HG03521 (cell line): Measurements from ENCODE around the gene ERICH3.
A peak's percentile ranks its signal among the peaks of the same experiment; 100 is the strongest.

Source experiments
- ATAC-seq: cut with Tn5 transposase; IDR thresholded peaks from one replicate; pipeline ENCODE4 v1.9.1; 2021; ENCODE audit warnings: mild to moderate bottlenecking, moderate library complexity; ENCODE audit not compliant: unreplicated experiment

The ERICH3 gene, protein sequence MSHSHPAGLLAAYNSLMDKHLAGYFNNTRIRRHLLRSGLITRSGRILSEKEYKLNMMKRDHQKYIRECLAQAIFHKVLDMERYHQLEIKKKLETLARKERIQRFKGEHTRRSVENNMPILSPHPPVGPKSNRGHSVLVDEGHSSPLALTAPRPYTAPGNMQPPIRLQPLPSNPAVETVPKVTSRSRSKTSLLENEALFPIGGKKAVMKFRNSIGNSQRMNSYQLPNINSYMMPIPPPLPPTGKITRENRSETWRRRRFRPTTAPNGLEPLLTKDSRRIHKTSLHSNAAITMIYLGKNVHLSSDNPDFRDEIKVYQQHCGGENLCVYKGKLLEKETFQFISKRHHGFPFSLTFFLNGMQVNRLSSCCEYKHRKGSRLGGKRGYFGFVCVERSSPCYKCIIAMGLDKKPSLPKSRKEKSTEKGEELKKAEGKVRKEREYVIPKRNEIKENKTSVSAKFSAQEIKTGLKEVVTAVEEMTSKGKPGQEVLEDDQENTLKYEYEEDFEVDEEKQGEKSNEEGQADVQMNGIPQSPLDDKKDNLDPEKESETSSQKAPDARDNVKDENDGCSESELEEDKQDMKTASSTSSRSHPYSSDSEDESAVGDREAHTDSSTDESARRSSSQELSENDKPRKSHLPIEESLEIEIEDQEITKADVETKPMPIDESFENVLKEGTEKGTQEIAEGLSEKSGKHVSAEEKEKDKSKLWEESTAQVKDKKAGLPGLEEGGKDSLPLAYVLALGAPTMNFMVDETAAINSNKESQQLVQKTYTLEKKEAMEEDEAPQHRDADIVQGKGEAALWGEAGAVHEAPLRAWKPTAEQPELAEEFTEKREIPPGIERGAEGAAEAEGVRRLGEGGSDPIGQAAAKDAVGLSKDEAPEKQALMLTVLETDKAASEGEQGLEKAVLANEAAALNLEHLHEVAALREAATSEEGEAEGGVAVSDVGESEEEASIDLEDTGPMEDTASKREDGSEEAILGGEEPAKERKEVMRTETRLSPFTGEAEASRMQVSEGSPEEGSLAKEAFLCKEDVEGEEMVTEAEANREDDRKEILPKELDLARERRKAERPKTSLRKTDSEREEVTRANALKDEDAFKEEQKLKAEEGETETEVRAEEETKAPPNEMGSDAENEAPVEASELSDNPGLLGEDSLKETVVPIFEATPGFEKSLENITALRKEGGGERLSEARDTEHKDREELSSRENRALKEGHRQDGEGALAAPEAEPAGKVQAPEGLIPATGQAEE (N-terminal part only)

DNA sequence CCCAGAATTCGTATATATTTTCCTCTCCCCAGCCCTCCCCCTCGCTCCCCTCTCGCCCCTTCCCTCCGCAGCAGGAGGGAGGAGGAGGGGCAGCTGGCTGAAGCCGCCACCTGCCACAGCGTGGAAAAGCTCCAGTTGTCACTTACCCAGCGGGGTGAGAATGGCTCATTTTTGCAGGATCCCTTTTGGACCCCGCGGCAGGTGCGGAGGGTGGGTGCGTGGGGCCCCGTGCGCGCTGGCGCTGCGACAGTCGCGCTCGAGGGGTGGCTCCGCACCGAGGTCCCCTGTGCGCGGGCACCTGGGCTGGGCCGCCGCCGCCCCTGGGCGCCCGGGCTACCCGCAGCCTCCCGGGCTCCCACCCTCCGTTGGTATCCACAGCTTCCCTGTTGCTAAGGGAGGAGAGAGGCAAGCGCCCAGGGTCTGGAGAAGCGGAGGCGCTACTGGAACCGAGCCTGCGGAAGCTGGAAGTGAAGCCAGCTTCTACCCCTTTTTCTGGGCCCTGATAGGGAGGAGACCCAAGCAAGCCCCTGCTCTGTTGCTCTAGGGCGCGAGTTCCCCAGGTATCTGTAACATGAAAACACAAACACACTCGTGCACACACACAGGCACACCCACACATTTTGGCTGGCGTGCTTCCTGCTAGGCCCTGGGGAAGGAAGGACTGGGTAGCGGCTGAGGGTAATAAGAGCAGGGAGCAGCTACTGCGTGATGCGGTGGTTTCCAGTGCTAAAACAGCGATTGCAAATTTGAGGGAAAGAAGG, at the start of gene ERICH3:
ERICH3 (minus strand) TSS at position 442 of the 761 bp plus-strand sequence; CDS start at position 169, 273 bp downstream.
- peak; percentile 47 for ATAC-seq

DNA sequence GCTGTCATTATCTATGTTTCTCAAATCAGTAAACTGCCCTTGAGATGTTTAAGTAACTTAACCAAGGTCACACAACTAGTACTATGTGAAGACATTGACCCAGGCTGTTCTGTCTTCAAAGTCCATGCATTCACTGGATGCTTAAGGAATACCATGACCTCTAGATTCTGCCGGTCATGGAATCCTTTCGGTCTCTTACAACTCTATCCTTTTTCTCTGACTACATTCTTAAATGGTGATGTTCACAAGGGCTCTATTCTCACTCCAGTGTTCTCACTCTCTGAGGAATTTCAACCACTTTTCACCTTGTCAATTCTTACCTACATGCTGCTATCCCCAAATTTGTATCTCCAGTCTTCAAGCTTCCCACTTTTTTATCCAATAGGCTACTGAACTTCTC, 44.0 kb upstream of the ERICH3 start:
- ATAC-seq, result no peak

DNA sequence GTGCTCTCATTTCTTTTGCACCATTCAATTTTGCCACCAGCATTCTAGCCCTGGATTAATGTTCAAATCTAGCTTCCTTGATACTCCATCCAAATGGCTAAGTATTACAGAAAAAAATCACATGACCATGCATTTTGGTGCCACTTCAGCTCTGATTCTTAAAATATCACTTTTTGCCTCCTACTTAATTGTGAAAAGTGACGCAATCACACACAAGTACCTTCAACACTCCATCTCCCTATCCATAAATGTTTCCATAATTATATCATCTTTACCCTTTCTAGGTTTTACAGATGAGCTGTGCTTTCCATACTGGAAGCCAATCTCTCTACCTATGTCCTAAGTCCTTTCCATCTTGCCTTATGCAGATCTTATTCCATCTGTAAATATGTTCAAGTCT, 43.2 kb upstream of the ERICH3 start:
- ATAC-seq, result no peak

DNA sequence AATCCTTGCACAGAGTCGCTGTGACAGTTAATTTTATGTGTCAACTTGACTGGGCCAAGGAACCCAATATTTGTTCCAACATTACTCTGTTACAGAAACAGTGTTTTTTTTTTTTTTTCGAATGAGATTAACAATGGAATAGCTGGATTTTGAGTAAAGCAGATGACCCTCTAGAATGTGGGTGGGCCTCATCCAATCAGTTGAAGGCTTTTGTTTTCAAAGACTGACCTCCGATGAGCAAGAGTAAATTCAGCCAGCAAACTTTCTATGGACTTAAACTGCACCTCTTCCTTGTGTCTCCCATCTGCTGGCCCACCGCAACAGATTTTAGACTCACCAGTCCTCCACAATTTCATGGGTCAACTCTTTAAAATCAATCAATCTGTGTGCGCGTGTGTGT, 42.2 kb upstream of the ERICH3 start:
- ATAC-seq, result no peak

DNA sequence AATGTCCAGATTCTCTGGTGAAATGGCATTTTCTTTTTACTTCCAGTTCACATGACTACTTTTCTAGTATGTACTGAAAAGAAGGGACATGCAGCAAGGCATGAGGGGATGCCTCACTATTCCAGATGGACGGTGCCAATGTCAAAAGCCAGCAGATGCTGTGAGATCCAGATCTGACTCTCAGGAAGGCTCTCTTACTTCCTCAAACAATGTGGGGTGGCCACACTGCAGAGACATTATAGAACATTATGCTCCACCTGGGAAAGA, 41.6 kb upstream of the ERICH3 start:
- no peak for ATAC-seq

DNA sequence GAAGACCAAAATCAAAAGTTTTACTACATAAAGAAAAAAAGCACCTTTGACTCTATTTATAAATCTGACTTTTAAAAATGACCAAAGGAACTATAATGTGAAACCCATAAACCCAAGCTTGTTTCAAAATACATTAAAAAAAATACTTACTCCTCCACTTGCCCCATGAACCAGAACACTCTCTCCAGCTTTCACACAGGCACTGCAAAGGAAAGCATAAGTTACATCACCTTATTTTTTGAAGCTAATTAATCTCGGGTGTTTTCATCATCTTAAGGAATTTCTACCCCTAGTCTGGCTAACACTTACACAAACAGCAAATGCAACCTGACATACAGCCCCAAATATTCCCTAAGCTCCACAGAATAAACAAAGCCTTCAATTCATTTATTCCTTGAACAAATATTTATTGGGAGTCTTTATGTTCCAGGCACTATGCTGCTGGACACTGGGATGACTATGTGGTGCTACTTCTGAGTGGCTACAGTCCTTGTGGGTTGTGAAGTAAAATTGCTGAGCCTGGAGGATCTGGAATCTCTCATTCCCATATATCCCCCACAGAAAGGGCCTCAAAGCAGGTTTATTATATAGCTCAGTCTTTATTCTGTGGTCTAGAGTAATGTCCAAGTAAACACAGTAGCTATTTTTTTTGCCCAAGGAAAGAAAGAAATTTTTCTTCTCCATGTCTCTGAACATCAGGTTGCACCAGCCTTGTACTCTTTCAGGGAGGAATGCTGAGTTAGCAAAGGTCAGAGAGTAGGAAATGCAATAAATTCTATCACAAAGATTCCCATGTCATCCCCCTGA, 41.0 kb upstream of the ERICH3 start:
- ATAC-seq, result no peak

DNA sequence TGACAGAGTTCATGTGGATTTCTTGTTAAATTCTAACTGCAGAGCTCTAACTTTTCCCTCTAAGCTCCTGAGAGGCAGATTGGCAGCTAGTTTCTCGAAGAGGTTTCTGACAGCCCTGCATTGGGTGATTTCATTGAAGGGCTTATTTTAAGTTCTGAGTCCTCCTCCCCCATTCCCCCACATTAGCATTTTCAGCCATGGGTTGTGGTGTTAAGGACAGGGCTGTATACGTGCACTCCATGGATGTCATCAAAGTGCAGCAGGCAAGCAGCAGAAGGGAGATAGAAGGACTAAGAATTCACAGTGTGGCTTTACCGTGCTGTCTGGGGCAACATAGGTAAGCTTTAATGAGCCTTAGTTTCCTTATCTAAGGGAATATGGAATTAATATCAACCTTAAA, 40.3 kb upstream of the ERICH3 start:
- no peak for ATAC-seq

DNA sequence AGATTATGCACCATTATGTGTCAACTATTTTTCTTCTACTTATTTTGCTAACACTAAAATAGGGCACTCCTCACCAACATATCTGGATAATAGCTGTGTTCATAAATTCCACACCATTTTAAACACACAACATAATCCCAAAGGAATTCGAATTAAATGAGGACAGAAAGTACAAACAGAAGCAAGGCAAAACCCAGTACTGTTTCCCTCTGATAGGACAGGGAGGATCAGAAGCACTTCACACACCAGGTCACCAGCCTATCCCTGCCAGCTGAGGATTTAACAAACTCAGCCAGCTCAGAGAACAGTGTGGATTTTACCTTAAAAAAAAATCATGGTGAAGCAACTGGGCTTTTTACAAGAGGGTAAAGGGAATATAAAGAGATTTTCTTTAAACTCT, 39.3 kb upstream of the ERICH3 start:
- no peak for ATAC-seq

DNA sequence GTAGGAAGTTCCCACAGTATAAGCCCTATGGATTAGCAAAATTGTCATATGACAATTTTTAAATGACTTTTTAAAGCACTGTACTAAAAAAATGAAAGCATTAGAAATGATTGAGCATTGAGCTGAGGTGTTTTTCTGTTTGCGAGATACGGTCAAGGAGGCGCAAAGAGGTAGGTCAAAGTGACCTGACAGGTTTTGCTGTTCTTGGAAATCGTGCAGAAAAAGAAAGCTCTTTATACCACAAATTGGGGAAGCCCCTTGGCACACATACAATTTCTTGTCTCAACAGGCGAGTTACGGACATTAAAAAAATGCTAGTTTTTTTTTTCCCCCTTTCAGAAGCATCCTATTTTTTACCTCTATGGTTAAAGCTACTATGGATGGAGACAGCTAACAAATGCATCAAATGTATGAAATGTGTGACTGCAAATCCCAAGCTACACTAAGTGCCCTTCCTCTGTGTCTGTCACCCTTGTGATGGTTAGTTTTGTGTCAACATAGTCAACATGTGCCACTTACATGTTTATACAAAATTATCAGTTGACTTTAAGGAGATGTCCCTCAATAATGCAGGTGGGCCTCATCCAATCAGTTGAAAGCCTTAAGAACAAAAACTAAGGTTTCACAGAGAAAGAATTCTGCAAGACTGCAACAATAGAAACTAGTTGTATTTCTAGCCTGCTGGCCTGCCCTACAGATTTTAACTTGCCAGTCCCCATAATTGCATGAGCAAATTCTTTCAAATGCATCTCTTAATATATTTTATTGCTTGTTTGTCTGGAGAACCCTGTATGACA, 30.0 kb upstream of the ERICH3 start:
- ATAC-seq, result no peak

DNA sequence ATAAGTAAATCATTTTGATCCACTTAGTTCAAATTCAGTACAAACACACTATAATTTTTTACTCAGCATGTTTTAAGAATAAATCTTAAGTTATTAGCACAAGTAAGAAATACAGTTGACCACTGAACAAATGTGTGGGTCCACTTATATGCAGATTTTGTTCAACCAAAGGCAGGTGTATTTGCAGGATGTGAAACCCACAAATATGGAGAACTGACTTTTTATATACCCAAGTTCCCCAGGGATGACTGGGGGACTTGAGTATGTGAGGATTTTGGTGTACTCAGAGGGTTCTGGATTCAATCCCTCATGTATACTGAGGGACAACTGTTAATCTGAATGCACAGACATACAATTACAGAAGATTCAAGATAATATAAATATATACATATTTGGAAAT, 25.7 kb upstream of the ERICH3 start:
- ATAC-seq, result no peak

DNA sequence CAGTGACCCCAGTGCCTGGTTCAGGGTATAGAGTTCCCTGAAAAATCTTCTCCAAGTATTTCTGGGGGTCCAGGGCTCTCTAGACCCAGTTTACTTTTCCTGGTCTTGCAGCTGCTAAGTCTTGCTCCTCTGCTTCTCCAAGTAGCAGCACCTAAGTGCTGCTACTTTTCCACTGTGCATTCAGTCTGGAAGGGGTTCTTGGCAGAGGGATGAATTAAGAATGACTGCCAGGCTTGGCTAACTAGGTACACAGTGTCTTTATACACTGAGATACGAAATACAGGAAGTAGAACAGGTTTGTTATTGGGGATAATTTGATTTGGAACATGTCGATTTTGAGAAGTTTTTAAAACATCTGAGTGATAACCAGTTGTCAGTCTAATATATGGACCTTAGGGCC, 24.2 kb upstream of the ERICH3 start:
- ATAC-seq, result no peak

DNA sequence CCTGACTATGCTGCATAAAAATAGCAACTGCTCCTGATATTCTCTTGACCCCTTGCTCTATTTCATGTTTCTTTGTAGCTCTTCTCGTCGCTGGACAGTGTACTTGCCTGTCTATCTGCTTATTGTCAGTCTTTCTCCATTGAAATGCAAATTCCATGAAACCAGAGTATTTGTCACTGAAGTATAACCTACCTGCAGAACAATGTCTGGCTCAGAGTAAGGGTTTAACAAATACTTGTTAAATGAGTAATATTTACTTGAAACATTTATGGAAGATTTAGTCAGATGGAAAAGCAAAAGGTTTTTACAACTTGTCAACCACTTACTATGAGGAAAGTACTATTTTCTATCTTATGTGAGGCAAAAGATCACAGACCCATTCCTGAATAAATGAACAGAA, 19.9 kb upstream of the ERICH3 start:
- ATAC-seq, result no peak

DNA sequence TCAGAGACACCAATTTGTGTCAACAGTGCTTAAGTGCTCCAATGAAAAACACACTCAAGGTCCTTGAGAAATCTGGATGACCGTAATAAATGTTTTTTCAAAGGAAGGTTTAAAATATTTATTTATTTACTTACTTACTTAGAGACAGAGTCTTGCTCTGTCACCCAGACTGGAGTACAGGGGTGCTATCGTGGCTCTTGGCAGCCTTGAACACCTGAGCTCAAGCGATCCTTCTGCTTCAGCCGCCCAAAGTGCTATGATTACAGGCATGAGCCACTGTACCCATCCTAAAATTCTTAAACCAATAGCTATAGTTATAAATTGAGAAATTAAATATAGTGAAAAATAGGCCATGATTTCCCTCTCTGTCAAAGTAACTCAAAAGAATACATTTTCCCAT, 17.3 kb upstream of the ERICH3 start:
- ATAC-seq, result no peak

DNA sequence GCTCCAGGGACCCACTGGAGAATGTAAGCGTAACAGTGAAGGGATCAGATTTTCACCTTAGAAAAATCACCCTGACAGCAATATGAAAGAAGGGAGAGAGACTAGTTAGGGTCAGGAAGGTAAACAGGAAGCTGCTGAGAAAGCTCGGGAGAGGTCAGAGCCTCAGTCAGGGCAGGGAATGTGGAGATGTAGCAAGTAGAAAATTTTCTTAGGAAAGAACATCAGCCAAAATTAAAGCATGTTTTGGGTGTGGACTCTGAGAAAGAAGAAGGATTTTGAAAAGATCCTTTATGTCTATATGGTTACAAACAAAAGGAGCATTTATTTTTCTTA, 16.7 kb upstream of the ERICH3 start:
- ATAC-seq, result no peak

DNA sequence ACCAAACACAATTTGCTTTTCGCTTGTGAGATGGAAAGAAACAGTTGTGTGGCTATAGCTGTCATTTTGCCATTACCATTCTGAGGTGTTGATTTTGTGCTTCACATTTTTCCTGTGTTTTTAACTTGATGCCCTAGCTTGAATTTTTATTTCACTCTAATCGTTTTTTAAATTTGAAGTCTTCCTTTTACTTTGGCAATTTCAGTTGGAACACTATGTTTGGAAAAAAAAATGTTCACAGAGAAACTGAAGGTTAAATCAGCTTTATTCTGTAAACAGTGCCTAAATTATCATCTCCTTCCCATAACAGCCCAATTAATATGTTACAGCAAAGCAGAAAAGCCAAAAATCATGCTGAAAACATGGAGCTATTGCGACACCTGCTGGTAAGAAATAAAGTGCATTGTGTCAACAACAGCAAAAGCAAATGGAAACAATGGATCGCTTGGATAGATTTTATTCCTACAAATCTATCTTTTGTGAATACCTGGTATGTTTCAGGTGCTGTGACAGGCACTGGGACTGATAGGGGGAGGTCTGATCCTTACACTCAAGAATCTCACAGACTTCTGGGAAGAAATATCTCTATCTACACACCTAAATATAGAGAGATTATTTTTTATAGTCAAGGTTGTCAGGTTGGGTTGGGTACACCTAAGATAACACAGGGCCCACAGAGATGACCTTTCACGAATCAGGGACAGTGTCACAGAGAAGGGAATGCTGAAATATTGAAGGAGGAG, 16.2 kb upstream of the ERICH3 start:
- ATAC-seq, result no peak

DNA sequence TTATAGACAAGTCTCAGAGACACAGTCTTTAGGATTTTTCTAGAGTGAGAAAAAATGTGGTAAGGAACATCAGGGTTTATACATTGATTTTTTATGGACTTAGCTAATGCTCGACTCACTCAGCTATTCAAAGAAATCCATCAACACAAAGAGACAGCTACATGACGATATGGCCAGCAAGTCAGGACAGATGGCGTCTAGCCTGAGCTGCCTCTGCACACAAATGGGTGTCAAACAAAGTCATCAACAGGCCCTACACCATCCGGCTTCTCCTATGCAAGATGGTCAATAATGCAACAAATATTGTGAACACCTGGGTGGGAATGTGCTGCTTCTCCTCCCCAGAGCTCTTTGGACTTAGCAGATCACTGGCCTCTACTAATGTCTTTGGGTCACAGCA, 13.3 kb upstream of the ERICH3 start:
- ATAC-seq, result no peak

DNA sequence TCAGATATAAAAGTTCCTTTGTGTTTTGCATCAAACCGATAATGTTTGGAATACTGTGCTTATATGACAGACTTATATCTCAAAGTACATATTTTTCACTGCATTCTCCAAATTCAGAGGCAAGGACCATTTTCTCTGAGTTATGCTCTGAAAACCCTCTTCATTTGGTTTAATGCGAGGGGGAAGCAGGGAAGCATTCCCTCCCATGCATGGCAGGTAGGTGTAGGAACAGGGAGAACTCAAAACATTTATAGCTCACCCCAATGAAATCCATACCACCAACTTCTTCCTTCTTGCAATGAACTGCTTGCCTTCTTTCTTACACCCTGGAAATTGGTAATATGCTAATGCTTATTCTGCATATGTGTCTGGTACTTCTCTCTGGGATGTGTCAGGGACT, 10.7 kb upstream of the ERICH3 start:
- ATAC-seq, result no peak

DNA sequence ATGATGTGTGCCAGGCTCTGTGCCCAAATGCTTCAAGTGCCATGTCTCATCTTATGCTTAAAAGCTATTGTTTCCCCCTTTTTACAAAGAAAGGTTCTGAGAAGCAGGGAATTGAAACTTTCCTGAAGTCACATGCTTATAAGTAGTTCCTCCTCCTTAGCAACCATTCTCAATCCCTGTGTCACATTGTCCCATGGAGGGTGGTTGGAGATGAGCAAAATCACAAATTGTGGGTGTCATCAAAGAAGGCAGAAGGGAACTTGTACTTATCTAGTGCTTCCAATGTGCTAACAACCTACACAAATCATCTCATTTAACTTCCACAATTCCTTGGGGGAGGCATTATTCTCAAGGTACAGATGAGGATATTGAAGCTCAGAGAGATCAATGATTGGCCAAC, 10.1 kb upstream of the ERICH3 start:
- no peak for ATAC-seq

DNA sequence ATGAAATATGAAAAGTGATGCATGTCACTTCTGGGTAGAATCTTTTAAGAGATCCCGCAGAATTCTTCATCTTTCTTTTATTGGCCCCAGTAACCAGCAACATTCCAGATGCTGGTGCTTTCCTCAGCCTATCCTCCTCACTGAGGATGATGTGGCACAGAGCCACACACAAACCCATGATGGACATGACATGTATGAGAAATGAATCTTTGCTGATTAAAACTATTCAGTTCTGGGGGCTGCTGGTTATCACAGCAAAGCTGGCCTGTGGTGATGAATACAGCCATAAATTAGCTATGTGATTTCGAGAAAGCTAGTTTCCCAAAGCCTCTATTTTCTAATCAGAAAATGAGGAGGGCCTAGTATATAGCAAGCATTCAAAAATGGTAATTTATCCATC, 8.3 kb upstream of the ERICH3 start:
- ATAC-seq, result no peak
